ENCODE measurements around the gene SYP. TPM values are rescaled to one million over a fixed set of nuclear protein-coding genes. Genes with fewer than 3 reads are reported as not detected.

The SYP gene
- polyA plus RNA-seq, 1 of the 3 experiments (the other 2 are of a cell fraction): 0.76 TPM

- ChIA-PET POLR2A (interaction anchor here (0.9 to 1.1 kb wide), 2 partner anchors 22 to 269 kb away, joined by 3 to 4 read pairs; partner anchors contain the start of gene PQBP1), CTCF (interaction anchor here (0.8 kb wide), 1 partner anchor 11 kb away, joined by 3 read pairs; no protein-coding TSS in a partner anchor)
Observed at GRCh38 chrX:49166914-49167739, 32.9 kb downstream of the SYP start.

More at GRCh38 chrX:49166914-49167739, 32.9 kb downstream of the SYP start:
- 44% methylated on average over 19 of the region's 35 CpGs for WGBS (ENCODE audit: low lambda C conversion rate)
- Histone ChIP-seq H3K9ac (peak overlapping the region; percentile 38; the same call in 1 of the 2 replicates), H3K27me3 (ENCODE audit: insufficient read depth) (no peaks in the 10 kb centered on the region; the same call in 1 of the 2 replicates), H3K9me2 (no peaks in the 10 kb centered on the region), H3K79me2 (ENCODE audit: insufficient read depth) (peaks cover 3% of the 10 kb centered on the region; the same call in 1 of the 2 replicates), H3K36me3 (replicated peaks in 1 of 2; ENCODE audit: control insufficient read depth in 1 of 2, insufficient read depth in 2 of 2, low read length in 1 of 2) (no peaks in the 10 kb centered on the region), H3K27ac (ENCODE audit: low read depth in 2 of 2, low read length in 1 of 2) (peak overlapping the region in 1 of 2 experiments; percentile 75; a peak in 2 of 4 replicates), H3F3A (replicated peaks; ENCODE audit: insufficient read depth) (peaks cover 9% of the 10 kb centered on the region), H3K4me2 (peak overlapping the region; percentile 69), H2AFZ (ENCODE audit: low read depth) (peak overlapping the region; percentile 69), H4K20me1 (ENCODE audit: insufficient read depth) (no peaks in the 10 kb centered on the region), H3K4me1 (ENCODE audit: control insufficient read depth in 1 of 2, insufficient read depth in 2 of 2, low read depth in 1 of 2, low read length in 1 of 2) (peaks cover 4 to 11% of the 10 kb centered on the region in 2 experiments; a peak in 1 of 4 replicates), H3K4me3 (ENCODE audit: low read depth in 2 of 2, low read length in 1 of 2) (peak overlapping the region; percentile 6 to 36; a peak in 1 of 4 replicates), H3K9me3 (no peaks in the 10 kb centered on the region)
- TF ChIP-seq ELF1 (IDR thresholded peaks at IDR 0.05) (0 out of 2 replicates have a peak, but pooled peaks have one; percentile 19), NFIC (IDR thresholded peaks at IDR 0.05; ENCODE audit: borderline replicate concordance) (peak; percentile 80; the same call in 1 of the 2 replicates), FOSL2 (IDR thresholded peaks at IDR 0.05; ENCODE audit: borderline replicate concordance, low read depth) (0 out of 2 replicates have a peak, but pooled peaks have one; percentile 11), SMC3 (IDR thresholded peaks at IDR 0.05; ENCODE audit: low read depth, low read length) (no peak), MAX (IDR thresholded peaks at IDR 0.05; ENCODE audit: low read depth) (peak; percentile 49; the same call in 1 of the 2 replicates), IRF3 (IDR thresholded peaks at IDR 0.05; ENCODE audit: low read depth, low read length) (no peak), EP300 (IDR thresholded peaks at IDR 0.05; ENCODE audit: borderline replicate concordance in 1 of 2, low read depth in 1 of 2, low read length in 1 of 2) (no peak; a peak in 1 of 4 replicates), RXRA (IDR thresholded peaks at IDR 0.05; ENCODE audit: borderline replicate concordance, low read depth) (no peak), TCF12 (IDR thresholded peaks at IDR 0.05) (peak; percentile 15; the same call in 1 of the 2 replicates), REST (IDR thresholded peaks at IDR 0.05; ENCODE audit: low read depth, low read length) (no peak), FOXJ3 (CRISPR knock-in tag; IDR thresholded peaks at IDR 0.05) (no peak)
- DNase-seq: peak; percentile 30

Measured in SK-N-SH (cell line).